ENCODE data around the gene WDR18. TPM values are rescaled to one million over a fixed set of nuclear protein-coding genes. Genes with fewer than 3 reads are reported as not detected.

WDR18 gene
- total and polyA plus RNA-seq, 2 experiments from 2014 or later: 155 to 157 TPM

- Histone ChIP-seq H3K27ac (ENCODE audit: low read depth) (peak overlapping the region; percentile 88), H3K79me2 (replicated peaks; ENCODE audit: insufficient read depth) (peaks cover 36% of the 10 kb centered on the region), H3K4me2 (peak overlapping the region; percentile 48; the same call in 1 of the 2 replicates), H3K9me2 (ENCODE audit: insufficient read depth) (no peaks in the 10 kb centered on the region), H3F3A (replicated peaks; ENCODE audit: low read depth) (peaks cover 19% of the 10 kb centered on the region; the same call in 1 of the 2 replicates), H3K4me3 (no peak overlapping the region), H2AFZ (no peak overlapping the region), H4K20me1 (replicated peaks; ENCODE audit: insufficient read depth) (no peaks in the 10 kb centered on the region; the same call in 1 of the 2 replicates), H3K4me1 (ENCODE audit: insufficient read depth) (peaks cover 36% of the 10 kb centered on the region), H3K36me3 (ENCODE audit: insufficient read depth) (no peaks in the 10 kb centered on the region), H3K27me3 (ENCODE audit: insufficient read depth) (no peaks in the 10 kb centered on the region)
- TF ChIP-seq, protein P1, sequence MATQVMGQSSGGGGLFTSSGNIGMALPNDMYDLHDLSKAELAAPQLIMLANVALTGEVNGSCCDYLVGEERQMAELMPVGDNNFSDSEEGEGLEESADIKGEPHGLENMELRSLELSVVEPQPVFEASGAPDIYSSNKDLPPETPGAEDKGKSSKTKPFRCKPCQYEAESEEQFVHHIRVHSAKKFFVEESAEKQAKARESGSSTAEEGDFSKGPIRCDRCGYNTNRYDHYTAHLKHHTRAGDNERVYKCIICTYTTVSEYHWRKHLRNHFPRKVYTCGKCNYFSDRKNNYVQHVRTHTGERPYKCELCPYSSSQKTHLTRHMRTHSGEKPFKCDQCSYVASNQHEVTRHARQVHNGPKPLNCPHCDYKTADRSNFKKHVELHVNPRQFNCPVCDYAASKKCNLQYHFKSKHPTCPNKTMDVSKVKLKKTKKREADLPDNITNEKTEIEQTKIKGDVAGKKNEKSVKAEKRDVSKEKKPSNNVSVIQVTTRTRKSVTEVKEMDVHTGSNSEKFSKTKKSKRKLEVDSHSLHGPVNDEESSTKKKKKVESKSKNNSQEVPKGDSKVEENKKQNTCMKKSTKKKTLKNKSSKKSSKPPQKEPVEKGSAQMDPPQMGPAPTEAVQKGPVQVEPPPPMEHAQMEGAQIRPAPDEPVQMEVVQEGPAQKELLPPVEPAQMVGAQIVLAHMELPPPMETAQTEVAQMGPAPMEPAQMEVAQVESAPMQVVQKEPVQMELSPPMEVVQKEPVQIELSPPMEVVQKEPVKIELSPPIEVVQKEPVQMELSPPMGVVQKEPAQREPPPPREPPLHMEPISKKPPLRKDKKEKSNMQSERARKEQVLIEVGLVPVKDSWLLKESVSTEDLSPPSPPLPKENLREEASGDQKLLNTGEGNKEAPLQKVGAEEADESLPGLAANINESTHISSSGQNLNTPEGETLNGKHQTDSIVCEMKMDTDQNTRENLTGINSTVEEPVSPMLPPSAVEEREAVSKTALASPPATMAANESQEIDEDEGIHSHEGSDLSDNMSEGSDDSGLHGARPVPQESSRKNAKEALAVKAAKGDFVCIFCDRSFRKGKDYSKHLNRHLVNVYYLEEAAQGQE (IDR thresholded peaks at IDR 0.05; ENCODE audit: unreplicated experiment): no peak
- TF ChIP-seq ZNF114 (CRISPR knock-in tag; IDR thresholded peaks at IDR 0.05): no peak
- TF ChIP-seq ZNF331 (CRISPR knock-in tag; IDR thresholded peaks at IDR 0.05; ENCODE audit: low read depth): no peak
- no peak for TF ChIP-seq EZH2 (IDR thresholded peaks at IDR 0.05; ENCODE audit: low read depth, unreplicated experiment)
- no peak for TF ChIP-seq JUNB (IDR thresholded peaks at IDR 0.05; ENCODE audit: unreplicated experiment)
- TF ChIP-seq, protein P2, sequence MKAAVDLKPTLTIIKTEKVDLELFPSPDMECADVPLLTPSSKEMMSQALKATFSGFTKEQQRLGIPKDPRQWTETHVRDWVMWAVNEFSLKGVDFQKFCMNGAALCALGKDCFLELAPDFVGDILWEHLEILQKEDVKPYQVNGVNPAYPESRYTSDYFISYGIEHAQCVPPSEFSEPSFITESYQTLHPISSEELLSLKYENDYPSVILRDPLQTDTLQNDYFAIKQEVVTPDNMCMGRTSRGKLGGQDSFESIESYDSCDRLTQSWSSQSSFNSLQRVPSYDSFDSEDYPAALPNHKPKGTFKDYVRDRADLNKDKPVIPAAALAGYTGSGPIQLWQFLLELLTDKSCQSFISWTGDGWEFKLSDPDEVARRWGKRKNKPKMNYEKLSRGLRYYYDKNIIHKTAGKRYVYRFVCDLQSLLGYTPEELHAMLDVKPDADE (IDR thresholded peaks at IDR 0.05): no peak
- no peak for TF ChIP-seq NANOG (IDR thresholded peaks at IDR 0.05; ENCODE audit: borderline replicate concordance)
- no peak overlapping the region; the same call in 2 of the 3 replicates for H3K4me3 Mint-ChIP-seq
- H3K27me3 Mint-ChIP-seq (ENCODE audit: insufficient read depth, low read depth, poor library complexity): peaks cover 15% of the 10 kb centered on the region
- H3K27ac Mint-ChIP-seq: peak overlapping the region; percentile 75; the same call in 1 of the 2 replicates
- H3K4me1 Mint-ChIP-seq: peaks cover 30% of the 10 kb centered on the region
- H3K36me3 Mint-ChIP-seq (ENCODE audit: low read depth): peaks cover 7% of the 10 kb centered on the region; the same call in 2 of the 3 replicates
- ATAC-seq: peak; percentile 9
- DNase-seq (ENCODE audit: low spot score): no peak
- no peaks in the 10 kb centered on the region for H3K9me3 Mint-ChIP-seq
These were observed 28.1 kb upstream of the WDR18 start for GRCh38 chr19:955803-956765.

DNA sequence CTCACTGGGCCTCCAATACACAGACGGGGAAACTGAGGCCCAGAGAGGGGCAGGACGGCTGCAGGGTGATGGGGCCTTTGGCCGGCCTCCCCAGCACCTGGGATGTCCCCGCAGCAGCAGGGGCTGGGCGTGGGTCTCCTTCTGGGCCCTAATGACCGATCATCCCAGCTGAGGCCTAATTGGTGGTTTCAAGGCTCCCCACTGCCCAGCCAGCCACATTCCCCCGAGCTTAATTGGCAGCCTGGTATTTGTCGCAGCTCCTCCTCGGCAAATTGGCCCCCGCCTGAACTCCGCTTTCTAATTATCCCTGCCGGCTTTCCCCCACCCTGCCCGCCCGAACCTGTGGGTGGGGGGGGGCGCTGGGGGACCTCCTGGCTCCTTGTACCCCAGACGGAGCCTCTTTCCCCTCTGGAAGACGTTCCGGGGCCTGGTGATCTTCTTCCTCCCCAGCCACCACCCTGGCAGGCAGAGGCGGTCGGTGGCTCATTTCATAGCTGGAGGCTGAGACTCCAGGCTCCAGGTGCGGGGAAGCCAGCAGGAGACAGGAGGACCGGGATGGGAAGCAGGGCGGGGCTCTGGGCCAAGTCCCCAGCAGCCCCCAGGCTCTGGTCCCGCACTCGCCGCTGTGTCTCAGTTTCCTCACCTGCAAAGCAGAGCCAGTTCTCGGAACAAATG, 27.2 kb upstream of the WDR18 start:
- Histone ChIP-seq H3K79me2 (replicated peaks; ENCODE audit: insufficient read depth) (peaks cover 28% of the 10 kb centered on the region), H3K27me3 (ENCODE audit: insufficient read depth) (no peaks in the 10 kb centered on the region), H3K4me2 (no peak overlapping the region), H3F3A (replicated peaks; ENCODE audit: low read depth) (peaks cover 19% of the 10 kb centered on the region; the same call in 1 of the 2 replicates), H4K20me1 (replicated peaks; ENCODE audit: insufficient read depth) (no peaks in the 10 kb centered on the region; the same call in 1 of the 2 replicates), H3K9me2 (ENCODE audit: insufficient read depth) (no peaks in the 10 kb centered on the region), H3K4me1 (ENCODE audit: insufficient read depth) (peaks cover 36% of the 10 kb centered on the region), H3K4me3 (no peak overlapping the region), H3K27ac (ENCODE audit: low read depth) (peak overlapping the region; percentile 88), H2AFZ (no peak overlapping the region), H3K36me3 (ENCODE audit: insufficient read depth) (no peaks in the 10 kb centered on the region)
- H3K27me3 Mint-ChIP-seq (ENCODE audit: insufficient read depth, low read depth, poor library complexity): peaks cover 18% of the 10 kb centered on the region
- peak overlapping the region; percentile 67 for H3K27ac Mint-ChIP-seq
- no peaks in the 10 kb centered on the region for H3K9me3 Mint-ChIP-seq
- H3K36me3 Mint-ChIP-seq (ENCODE audit: low read depth): peaks cover 8% of the 10 kb centered on the region
- DNase-seq (ENCODE audit: low spot score) (peak; percentile 60), ATAC-seq (peak; percentile 9)
- H3K4me1 Mint-ChIP-seq: peaks cover 30% of the 10 kb centered on the region
- H3K4me3 Mint-ChIP-seq: no peak overlapping the region
- TF ChIP-seq CREB1 (CRISPR knock-in tag; IDR thresholded peaks at IDR 0.05; ENCODE audit: low read depth): no peak
